GM19395 (cell line): ENCODE results near the gene JARID2.

Source experiments
- ATAC-seq: cut with Tn5 transposase; IDR thresholded peaks from one replicate; pipeline ENCODE4 v1.9.1; 2021; ENCODE audit warnings: mild to moderate bottlenecking, moderate library complexity; ENCODE audit not compliant: unreplicated experiment

The JARID2 gene

GRCh38 chr6:15481390-15482291 is 235.8 kb downstream of the JARID2 start:
- ATAC-seq, result no peak

GRCh38 chr6:15483060-15483459 is 237.2 kb downstream of the JARID2 start:
- no peak for ATAC-seq

GRCh38 chr6:15484140-15484539 is 238.3 kb downstream of the JARID2 start:
- ATAC-seq, result no peak

- ATAC-seq, result no peak
These were observed 239.0 kb downstream of the JARID2 start for GRCh38 chr6:15484821-15485220.

GRCh38 chr6:15485936-15486335 is 240.1 kb downstream of the JARID2 start:
- no peak for ATAC-seq

GRCh38 chr6:15487262-15487661 is 241.4 kb downstream of the JARID2 start:
- ATAC-seq, result no peak

GRCh38 chr6:15489261-15489962 is 243.5 kb downstream of the JARID2 start:
- no peak for ATAC-seq

GRCh38 chr6:15490242-15491100 is 244.6 kb downstream of the JARID2 start:
- no peak for ATAC-seq

- no peak for ATAC-seq
These were observed 245.6 kb downstream of the JARID2 start for GRCh38 chr6:15491255-15491985.

GRCh38 chr6:15491986-15492269 is 246.1 kb downstream of the JARID2 start:
- ATAC-seq, result no peak

- no peak for ATAC-seq
These were observed 247.7 kb downstream of the JARID2 start for GRCh38 chr6:15493437-15494168.

- no peak for ATAC-seq
These were observed 249.6 kb downstream of the JARID2 start for GRCh38 chr6:15495375-15495901.

- no peak for ATAC-seq
These were observed 250.7 kb downstream of the JARID2 start for GRCh38 chr6:15496345-15497131.

- ATAC-seq, result no peak
These were observed 252.8 kb downstream of the JARID2 start for GRCh38 chr6:15498640-15499039.

- ATAC-seq, result no peak
These were observed 253.3 kb downstream of the JARID2 start for GRCh38 chr6:15499125-15499524.

GRCh38 chr6:15499591-15499990 is 253.7 kb downstream of the JARID2 start:
- ATAC-seq, result no peak

- ATAC-seq, result no peak
These were observed 254.3 kb downstream of the JARID2 start for GRCh38 chr6:15500078-15500740.
